ENCODE measurements around the gene NTM. TPM values are rescaled to one million over a fixed set of nuclear protein-coding genes. Genes with fewer than 3 reads are reported as not detected.

The NTM gene
- total and polyA plus RNA-seq, 12 donors = 0.26 to 11.5 (median 4.0) TPM

DNA sequence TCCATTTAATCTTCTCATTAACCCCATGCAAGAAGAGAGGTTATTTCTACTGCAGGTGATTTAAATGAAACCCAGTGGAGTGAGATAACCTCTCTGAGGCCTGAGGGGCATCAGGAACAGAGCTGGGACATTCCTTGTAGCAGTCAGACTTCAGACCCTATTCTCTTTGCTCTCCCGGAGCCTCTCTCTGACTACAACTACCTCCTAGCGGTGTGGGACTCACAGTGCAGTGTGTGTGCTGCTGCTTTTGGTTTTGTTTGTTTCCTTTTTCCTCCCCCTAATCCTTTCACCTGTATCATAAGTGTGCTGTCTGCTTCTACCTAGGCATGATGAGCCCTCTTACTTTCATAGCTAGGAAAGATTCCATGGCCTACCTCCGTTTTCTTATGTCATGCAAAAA lies 769.6 kb downstream of the NTM start:
- intact Hi-C loops (cut with DNase I) = no loop called here
- Histone ChIP-seq H3K4me3 (no peak overlapping the region), H3K9me3 (replicated peaks in 1 of 3) (no peaks in the 10 kb centered on the region), H3K27ac (no peak overlapping the region), H3K36me3 (replicated peaks in 1 of 2) (no peaks in the 10 kb centered on the region), H3K4me1 (replicated peaks in 1 of 2) (no peaks in the 10 kb centered on the region), H3K27me3 (no peaks in the 10 kb centered on the region)
- 72 to 92% (median 87%) methylated on average over 3 of the region's 3 CpGs for WGBS, 4 donors
- TF ChIP-seq, protein P1, sequence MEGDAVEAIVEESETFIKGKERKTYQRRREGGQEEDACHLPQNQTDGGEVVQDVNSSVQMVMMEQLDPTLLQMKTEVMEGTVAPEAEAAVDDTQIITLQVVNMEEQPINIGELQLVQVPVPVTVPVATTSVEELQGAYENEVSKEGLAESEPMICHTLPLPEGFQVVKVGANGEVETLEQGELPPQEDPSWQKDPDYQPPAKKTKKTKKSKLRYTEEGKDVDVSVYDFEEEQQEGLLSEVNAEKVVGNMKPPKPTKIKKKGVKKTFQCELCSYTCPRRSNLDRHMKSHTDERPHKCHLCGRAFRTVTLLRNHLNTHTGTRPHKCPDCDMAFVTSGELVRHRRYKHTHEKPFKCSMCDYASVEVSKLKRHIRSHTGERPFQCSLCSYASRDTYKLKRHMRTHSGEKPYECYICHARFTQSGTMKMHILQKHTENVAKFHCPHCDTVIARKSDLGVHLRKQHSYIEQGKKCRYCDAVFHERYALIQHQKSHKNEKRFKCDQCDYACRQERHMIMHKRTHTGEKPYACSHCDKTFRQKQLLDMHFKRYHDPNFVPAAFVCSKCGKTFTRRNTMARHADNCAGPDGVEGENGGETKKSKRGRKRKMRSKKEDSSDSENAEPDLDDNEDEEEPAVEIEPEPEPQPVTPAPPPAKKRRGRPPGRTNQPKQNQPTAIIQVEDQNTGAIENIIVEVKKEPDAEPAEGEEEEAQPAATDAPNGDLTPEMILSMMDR (IDR thresholded peaks at IDR 0.05) = no peak
- DNase-seq = no peak

DNA sequence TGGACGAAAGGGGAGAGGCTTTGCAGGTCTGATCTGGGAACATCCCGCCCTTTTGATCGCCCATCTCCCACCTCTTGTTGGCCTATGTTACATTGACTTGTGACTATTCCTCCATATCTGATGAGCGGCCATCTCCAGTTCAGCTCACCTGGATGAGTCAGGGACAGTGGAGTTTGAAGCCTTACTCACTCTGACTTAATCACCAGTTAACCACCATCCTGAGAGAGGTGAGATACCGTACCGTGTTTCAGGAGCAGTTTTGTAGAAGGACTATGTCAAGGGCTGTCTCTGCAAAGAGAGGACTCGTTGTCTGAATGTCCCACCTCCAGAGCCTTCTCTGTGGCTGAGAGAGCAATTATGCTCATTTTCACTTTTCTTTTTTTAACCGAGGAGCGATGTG lies 771.7 kb downstream of the NTM start:
- WGBS, 4 donors = 79 to 84% (median 81%) methylated on average over 9 of the region's 9 CpGs
- DNase-seq = no peak
- Histone ChIP-seq H3K9me3 (replicated peaks in 1 of 3) (no peaks in the 10 kb centered on the region), H3K27me3 (no peaks in the 10 kb centered on the region), H3K27ac (no peak overlapping the region), H3K4me3 (no peak overlapping the region), H3K36me3 (replicated peaks in 1 of 2) (no peaks in the 10 kb centered on the region), H3K4me1 (replicated peaks in 1 of 2) (no peaks in the 10 kb centered on the region)
- intact Hi-C loops (cut with DNase I) = no loop called here
- TF ChIP-seq POLR2A (IDR thresholded peaks at IDR 0.05) = no peak
- TF ChIP-seq, protein P1 (IDR thresholded peaks at IDR 0.05) = no peak

DNA sequence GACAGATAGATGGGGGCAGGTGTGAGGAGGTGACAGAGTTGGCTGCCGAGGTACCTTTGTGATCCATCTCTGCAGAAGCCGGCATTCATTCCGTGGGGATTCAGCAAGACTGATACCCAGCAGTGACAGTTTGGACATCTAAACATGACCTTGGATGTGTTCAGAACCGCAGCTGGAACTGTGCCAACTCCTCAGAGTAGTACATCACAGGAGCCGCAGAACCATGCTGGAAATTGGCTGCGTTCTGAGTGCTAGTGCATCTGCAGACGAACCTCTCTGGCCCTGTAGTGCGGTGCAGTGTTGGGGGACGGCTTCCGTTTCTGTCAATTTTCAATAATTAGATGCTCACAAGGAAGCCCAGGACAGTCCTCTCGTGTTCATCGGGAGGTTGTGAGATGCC lies 772.1 kb downstream of the NTM start:
- WGBS, 4 donors = 53 to 60% (median 56%) methylated on average over 8 to 12 of the region's 12 CpGs
- TF ChIP-seq POLR2A (IDR thresholded peaks at IDR 0.05) = no peak
- TF ChIP-seq, protein P1 (IDR thresholded peaks at IDR 0.05) = no peak
- no peaks in the 10 kb centered on the region for H3K9me3 ChIP-seq (replicated peaks in 1 of 3)
- H3K4me1 ChIP-seq (replicated peaks in 1 of 2) = no peaks in the 10 kb centered on the region
- no peaks in the 10 kb centered on the region for H3K27me3 ChIP-seq
- no peak overlapping the region for H3K27ac ChIP-seq
- H3K4me3 ChIP-seq = no peak overlapping the region
- intact Hi-C loops (cut with DNase I) = no loop called here
- no peaks in the 10 kb centered on the region for H3K36me3 ChIP-seq (replicated peaks in 1 of 2)
- peak in 4 of 7 donors; percentile 7 to 53 (median 26) for DNase-seq

DNA sequence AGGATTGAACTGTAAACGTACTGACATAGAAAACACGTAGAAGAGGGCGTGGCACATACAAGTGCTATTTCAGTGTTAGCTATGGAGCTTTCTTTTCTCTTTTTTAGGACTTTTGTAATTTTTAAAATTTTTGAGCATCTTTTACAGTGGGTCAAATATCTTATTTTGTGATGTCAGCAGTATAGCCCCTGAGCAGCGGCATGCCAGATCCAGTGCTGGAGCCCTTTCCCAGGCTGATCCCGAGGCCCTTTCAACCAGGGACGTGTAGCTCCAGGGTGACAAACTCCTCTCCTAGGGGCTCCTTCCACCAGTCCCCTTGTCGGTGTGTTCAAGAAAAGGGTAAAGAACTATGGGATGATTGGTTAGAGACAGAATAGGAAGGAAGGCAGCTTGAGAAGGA lies 777.0 kb downstream of the NTM start:
- no peaks in the 10 kb centered on the region for H3K4me1 ChIP-seq (replicated peaks in 1 of 2)
- no peaks in the 10 kb centered on the region for H3K36me3 ChIP-seq (replicated peaks in 1 of 2)
- intact Hi-C loops (cut with DNase I) = no loop called here
- no peaks in the 10 kb centered on the region for H3K9me3 ChIP-seq (replicated peaks in 1 of 3)
- DNase-seq = no peak
- H3K4me3 ChIP-seq = no peak overlapping the region
- 80 to 92% (median 89%) methylated on average over 7 of the region's 7 CpGs for WGBS, 4 donors
- no peaks in the 10 kb centered on the region for H3K27me3 ChIP-seq
- no peak overlapping the region for H3K27ac ChIP-seq
- no peak for TF ChIP-seq POLR2A (IDR thresholded peaks at IDR 0.05)
- TF ChIP-seq, protein P1 (IDR thresholded peaks at IDR 0.05) = no peak

Measured in adrenal gland (tissue), 12 donors.